ENCODE measurements around the gene SERPINA3. TPM values are rescaled to one million over a fixed set of nuclear protein-coding genes. Genes with fewer than 3 reads are reported as not detected.

Gene SERPINA3
- total RNA-seq, 1 donor from 2014 or later, result 2.7 TPM

- no peak for TF ChIP-seq CTCF (conservative IDR thresholded peaks at IDR 0.05; ENCODE audit: low read depth, low read length)
- DNase-seq (ENCODE audit: low read depth), result no peak
- H3K4me3 ChIP-seq (ENCODE audit: low read depth, low read length), result no peak overlapping the region
Measured at GRCh38 chr14:94638961-94639817, 27.0 kb downstream of the SERPINA3 start.

- TF ChIP-seq CTCF (conservative IDR thresholded peaks at IDR 0.05; ENCODE audit: low read depth, low read length), result no peak
- no peak overlapping the region for H3K4me3 ChIP-seq (ENCODE audit: low read depth, low read length)
- no peak for DNase-seq (ENCODE audit: low read depth)
Measured at GRCh38 chr14:94640721-94641631, 28.8 kb downstream of the SERPINA3 start.

GRCh38 chr14:94641632-94641955 lies 29.4 kb downstream of the SERPINA3 start:
- no peak for DNase-seq (ENCODE audit: low read depth)
- no peak overlapping the region for H3K4me3 ChIP-seq (ENCODE audit: low read depth, low read length)
- TF ChIP-seq CTCF (conservative IDR thresholded peaks at IDR 0.05; ENCODE audit: low read depth, low read length), result no peak

DNA sequence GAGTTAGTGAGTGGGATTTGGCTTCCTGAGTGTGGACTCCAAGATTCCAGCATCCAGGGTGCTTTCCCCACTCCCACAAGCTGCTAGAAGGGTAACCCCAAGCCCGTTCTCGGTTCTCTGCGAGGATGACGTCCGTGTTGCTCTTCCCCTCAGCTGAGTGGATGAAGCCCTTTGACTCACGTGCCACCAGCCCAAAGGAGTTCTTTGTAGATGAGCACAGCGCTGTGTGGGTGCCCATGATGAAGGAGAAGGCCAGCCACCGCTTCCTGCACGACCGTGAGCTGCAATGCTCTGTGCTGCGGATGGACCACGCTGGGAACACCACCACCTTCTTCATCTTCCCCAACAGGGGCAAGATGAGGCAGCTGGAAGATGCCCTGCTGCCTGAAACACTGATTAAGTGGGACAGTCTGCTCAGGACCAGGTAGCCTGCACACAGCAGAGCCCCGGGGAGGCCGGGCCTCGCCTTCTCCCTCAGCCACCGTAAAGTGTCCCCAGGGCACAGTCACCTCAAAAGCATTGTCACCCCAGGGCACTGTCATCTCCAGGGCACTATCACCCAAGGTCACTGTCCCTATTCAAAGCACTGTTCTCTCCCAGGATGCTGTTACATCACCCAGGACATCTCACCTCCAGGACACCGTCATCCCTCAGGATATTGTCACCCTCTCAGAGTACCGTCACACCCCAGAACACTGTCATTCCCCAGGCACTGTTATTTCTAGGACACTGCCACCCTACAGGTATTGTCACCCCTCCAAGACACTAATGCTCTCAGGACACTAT lies 31.3 kb downstream of the SERPINA3 start:
- H3K4me3 ChIP-seq (ENCODE audit: low read depth, low read length), result no peak overlapping the region
- TF ChIP-seq CTCF (conservative IDR thresholded peaks at IDR 0.05; ENCODE audit: low read depth, low read length), result no peak
- DNase-seq (ENCODE audit: low read depth), result no peak

DNA sequence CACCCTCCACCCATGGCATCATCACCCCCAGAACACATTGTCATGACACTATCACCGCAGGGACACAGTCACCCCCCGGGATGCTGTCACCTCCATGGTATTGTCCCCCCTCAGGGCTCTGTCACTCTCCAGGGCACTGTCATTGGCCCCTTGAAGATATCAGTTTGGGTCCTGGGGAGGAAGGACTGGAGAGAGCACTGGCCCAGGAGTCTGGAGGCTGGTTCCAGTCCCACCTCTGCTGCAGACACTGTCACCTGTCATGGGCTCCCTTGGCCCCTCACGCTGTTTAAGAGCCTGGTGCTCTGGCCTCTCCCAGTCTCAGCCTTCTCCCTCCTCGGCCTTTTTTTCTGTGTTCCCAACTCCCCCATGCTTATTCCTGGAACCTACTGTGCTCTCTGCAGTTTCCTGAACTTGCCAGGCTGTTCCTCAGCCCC lies 31.9 kb downstream of the SERPINA3 start:
- no peak for DNase-seq (ENCODE audit: low read depth)
- no peak overlapping the region for H3K4me3 ChIP-seq (ENCODE audit: low read depth, low read length)
- TF ChIP-seq CTCF (conservative IDR thresholded peaks at IDR 0.05; ENCODE audit: low read depth, low read length), result no peak

DNA sequence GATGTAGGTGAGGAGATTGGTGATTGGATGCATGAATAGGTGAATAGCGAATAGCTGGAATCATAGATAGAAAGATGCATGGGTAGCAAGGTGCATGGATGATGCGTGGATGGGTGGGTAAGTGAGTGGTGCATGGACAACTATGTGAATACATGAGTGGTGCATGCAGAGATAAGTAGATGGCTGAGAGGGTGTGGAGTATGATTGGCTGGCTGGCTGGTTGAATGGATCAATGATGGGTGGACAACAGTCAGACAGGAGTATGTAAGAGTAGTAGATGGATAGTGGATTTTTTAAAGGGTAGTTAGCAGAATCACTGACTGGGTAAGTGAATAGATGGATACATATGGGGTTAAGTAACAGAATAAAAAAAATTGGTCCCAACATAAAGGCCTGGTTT lies 33.9 kb downstream of the SERPINA3 start:
- H3K4me3 ChIP-seq (ENCODE audit: low read depth, low read length), result no peak overlapping the region
- no peak for DNase-seq (ENCODE audit: low read depth)
- no peak for TF ChIP-seq CTCF (conservative IDR thresholded peaks at IDR 0.05; ENCODE audit: low read depth, low read length)
